GM19023 (cell line): Measurements from ENCODE around the gene MARVELD3.
"Not testable (repeated sequence)": the region's sequence is repeated elsewhere in the genome, so short reads cannot be mapped to it uniquely, and the experiment has no call there.

Experiments used
- ATAC-seq: cut with Tn5 transposase; IDR thresholded peaks from one replicate; pipeline ENCODE4 v1.9.1; 2021; ENCODE audit warnings: mild to moderate bottlenecking, moderate library complexity; ENCODE audit not compliant: unreplicated experiment

The MARVELD3 gene

DNA sequence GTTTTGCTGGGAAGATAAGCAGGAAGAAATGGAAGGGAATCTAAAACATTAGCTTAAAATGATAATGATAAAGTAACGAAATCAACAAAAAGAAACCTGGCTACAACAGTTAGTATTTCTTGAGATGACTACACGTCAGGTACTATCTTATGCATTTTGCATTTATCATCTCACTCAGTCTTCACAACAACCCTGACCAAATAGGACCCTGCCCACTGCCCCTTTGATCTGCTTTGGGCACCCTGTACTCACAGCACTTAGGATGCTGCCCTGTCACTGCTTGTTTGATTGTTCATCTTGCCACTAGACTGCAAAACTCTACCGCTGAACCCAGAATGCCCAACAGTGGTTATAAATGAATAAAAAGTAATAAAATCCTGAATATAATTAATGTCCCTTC lies 45.2 kb downstream of the MARVELD3 start:
- ATAC-seq: no peak

DNA sequence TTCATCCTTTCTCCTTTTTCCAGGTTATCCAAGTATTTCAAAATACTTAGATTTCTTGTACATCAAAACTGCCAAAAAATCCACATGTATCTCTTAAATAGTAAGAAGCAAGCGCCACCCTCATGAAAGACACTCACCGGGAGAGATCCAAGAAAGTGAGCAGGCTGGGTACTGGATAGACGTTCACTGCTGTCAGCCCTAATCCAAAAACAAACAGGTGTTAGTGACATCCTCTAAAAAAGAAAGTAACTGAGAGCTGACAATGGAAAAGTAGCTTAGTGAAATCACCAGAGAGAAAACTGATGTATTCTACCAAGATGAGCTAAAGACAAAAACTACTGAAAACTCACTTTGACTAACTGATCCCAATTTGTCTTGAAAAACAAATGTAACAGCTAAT lies 46.1 kb downstream of the MARVELD3 start:
- no peak for ATAC-seq

DNA sequence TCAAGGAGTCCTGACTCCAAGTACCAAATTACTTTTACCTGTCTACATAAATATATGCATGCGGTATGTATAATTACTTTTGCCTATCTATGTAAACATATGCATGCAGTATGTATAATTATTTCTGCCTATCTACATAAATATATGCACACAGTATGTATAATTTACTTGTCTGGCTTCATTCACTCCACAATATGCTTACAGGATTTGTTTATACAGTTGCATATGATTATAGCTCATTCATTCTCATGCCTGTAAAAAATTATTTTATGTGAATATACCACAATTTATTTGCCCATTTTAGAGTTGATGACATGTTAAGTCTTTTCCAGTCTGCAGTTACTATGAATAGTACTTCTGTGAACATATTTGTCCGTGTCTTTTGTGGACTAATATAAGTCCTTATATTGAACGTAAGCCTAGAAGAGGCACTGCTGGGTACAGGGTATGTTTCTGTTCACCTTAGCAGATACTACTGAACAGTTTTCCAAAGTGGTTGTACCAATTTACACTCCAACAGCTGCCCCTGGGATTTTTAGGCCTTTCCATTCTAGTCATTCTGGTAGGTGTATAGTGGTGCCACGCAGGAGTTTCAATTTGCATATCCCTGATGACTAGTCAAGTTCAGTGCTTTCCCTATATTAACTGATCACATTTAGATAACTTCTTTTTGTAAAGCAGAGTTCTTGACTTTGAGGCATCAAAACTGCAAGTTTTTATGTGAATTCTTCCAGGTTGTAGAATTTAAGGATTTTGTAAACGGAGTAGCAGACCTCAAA lies 47.0 kb downstream of the MARVELD3 start:
- no peak for ATAC-seq

DNA sequence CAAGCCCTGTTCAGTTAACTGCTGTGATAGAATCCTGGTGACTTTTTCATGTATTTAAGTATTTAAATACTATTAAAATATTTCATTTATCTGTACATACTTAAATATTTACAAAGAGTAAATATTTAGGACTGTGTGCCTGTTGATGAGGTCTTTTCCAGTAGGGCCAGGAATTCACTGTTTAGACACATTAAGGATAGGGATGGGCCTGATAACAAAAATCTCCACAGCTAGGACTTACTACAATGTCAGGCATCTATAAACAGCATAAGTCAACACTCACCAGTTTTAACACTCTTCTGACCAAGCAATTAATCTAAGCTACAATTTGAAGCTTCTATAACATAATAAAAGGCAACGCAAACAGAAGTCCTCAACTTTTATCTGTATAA lies 47.6 kb downstream of the MARVELD3 start:
- ATAC-seq: no peak

DNA sequence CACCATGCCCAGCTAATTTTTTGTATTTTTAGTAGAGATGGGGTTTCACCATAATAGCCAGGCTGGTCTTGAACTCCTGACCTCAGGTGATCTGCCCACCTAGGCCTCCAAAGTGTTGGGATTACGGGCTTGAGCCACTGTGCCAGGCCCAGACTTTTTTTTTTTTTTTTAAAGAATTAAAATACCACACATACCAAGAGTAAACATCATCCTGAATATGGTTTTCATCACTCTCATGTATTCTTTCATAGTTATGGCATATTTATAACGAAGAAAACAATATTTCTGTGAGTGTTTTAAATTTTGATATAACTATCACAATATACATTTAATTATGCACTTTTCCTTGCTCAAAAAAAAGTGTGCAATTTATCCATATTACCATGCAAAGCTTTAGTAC lies 48.2 kb downstream of the MARVELD3 start:
- no peak for ATAC-seq

DNA sequence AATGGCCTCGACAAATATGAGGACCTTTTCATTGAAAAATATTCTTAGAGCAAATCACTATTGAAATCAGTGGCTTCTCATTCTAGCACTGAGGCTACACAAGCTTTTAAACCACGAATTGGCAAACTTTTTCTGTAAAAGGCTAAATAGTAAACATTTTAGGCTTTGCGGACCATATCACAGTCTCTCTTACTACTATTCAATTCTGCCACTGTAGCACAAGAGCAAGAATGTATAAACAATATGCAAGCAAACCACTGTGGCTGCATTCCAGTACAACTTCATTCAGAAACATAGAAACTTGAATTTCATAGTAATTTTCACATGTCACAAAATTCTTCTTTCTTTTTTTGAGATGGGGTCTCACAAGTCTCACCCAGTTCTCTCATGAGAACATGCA lies 49.4 kb downstream of the MARVELD3 start:
- no peak for ATAC-seq

DNA sequence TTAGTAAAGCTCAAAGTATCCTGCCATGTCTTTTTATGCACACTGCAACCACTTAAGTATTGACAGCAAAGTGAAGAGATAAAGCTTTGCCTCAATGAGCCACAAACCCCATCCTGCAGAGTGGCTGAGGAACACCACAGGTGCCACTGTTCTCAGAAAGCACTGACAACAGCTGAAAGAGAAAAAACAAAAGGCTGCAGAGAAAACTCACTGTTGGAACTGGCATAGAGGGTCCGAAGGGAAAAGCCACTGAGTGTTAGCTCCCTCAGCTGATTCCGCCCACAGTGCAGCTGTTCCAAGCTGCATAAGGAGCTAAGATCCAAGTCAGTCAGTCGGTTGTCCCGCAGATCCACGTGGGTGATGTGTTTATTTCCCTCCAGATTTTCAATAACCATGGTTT lies 50.3 kb downstream of the MARVELD3 start:
- ATAC-seq: no peak

DNA sequence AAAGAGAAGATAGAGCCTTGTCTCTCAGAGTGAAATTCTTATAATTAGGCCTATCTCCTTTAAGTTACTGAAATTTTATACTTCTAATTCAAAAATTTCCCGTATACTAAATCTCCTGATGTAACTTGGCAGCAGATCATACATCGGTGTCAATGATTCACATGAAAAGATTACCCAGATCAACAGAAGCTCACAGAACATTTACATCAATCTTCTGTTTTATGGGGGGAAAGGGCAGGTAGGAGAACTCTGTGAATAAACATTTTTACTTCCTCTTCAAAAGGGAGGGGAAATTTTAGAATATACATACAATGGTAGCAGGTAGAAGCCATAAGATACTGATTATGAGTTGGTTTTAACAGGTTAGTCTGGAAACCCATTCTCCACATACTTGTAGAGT lies 55.4 kb downstream of the MARVELD3 start:
- no peak for ATAC-seq

DNA sequence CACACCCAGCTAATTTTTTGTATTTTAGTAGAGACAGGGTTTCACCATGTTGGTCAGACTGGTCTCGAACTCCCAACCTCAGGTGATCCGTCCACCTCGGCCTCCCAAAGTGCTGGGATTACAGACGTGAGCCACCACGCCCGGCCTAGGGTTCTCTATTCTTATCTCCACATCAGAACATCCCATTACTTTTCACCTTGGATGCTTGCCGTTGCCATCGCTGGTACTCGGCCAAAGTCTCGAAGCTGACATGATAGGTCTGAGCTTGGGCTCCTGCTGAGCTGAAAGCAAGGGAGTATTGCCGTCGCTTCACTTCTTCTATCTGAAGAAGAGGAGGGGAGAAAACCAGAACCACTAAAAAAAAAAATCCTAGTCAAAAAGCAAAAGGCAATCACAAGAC lies 58.3 kb downstream of the MARVELD3 start:
- ATAC-seq: not testable (repeated sequence)
